Right renal pelvis (tissue), 4 donors: ENCODE data around the gene RDH12. TPM values are rescaled to one million over a fixed set of nuclear protein-coding genes. Genes with fewer than 3 reads are reported as not detected.
"Not testable (repeated sequence)": the region's sequence is repeated elsewhere in the genome, so short reads cannot be mapped to it uniquely, and the experiment has no call there.

Experiments
- DNase-seq, 4 donors: peaks; one replicate each; pipeline ENCODE4 v3.0.0-alpha.2; 2013; ENCODE audit warnings: low read depth in 4 of 4, low spot score in 3 of 4, missing footprints in 1 of 4
- polyA plus RNA-seq, 4 donors: library from polyadenylated mRNA; unstranded; fragments of 120-200 nt; gene quantifications; one replicate each; pipeline ENCODE4 v1.2.1, GENCODE V29; 2013; ENCODE audit not compliant: insufficient read length in 4 of 4

Gene RDH12
- polyA plus RNA-seq: 1 to 10 TPM in 1 of 4 donors, under 1 TPM in 3; 0.43 to 1.2 (median 0.66) TPM

- DNase-seq: not testable (repeated sequence)
Measured at GRCh38 chr14:67701492-67701891, at the start of gene RDH12. RDH12 (plus strand) TSS chr14:67701886; CDS start chr14:67722643, 20,757 bp downstream.

- DNase-seq: no peak
Measured at GRCh38 chr14:67652189-67652588, 49.5 kb upstream of the RDH12 start.

GRCh38 chr14:67653651-67654280 lies 47.9 kb upstream of the RDH12 start:
- DNase-seq: no peak

GRCh38 chr14:67663633-67664032 lies 38.1 kb upstream of the RDH12 start:
- no peak for DNase-seq

DNA sequence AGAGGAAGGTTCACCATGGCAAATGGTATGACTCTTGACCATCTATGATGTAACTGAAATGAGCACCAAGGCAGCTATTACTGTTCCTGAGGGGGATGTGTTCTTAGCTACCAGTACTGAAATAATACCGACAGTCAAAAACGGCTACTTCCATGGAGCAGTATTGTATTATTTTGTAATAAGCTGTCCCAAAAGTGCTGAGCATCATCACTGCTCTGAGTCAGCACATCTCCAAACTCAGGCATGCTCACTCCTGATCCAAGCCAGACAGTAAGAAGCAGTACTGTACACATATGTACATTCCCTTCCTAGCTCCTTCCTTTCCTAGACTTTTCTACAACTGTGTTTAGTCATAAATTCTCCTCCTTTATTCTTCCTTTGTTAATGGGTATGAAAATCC lies 35.8 kb upstream of the RDH12 start:
- DNase-seq: no peak

- peak in 3 of 4 donors; percentile 17 to 29 (median 23) for DNase-seq
Measured at GRCh38 chr14:67666750-67667449, 34.8 kb upstream of the RDH12 start.

DNA sequence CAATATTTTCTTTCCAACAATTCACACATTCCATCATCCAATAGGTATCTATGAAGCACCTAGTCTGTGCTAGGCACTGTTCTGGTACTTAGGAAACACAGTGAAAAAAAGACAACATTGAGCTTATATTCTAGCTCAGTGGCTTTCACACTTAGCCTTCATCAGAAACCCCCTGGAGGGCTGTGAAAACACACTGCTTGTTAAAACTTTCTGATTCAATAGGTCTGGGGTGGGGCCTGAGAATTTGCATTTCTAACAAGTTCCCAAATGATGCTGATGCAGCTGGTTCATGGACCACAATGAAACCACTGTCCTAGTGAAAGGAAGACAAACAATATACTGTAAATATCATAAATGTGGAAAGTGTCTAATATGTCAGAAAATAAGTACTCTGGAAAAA lies 33.1 kb upstream of the RDH12 start:
- no peak for DNase-seq

DNA sequence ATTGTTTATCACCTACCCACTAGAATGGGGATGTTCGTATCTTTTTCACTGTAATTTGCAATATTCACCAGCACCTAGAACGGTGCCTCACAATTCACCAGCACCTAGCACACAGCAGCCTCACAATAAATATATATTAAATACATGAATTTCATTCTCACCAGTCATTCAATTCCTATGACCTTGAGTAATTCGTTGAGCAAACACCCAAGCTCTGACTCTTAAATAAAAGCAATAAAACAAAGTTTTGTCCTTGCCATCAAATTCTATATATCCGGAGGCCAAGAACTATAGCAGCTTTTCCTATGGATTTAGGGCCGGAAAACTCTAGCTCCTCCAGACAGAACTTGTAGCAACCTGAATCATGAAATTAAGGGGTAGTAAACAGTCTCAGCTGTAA lies 28.2 kb upstream of the RDH12 start:
- DNase-seq: no peak

DNA sequence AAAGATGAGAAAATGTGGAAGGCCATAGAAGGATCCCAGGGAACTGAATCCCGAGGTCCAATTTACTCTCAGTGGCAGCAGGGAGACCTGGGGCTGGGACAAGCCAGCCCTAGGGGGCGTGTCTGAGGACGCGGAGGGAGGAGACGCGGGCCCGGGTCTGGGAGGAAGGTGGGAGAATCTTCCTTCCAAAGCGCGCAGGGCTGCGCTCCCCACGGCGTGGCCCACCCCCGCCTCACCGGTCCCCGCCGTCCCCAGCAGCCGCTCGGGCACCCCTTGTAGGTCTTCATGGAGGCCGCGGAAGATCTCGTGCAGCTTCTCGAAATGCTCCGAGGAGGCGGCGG lies 27.6 kb upstream of the RDH12 start:
- peak; percentile 51 to 63 (median 56) for DNase-seq

GRCh38 chr14:67674480-67675218 lies 27.0 kb upstream of the RDH12 start, which contains the start of gene VTI1B:
VTI1B (minus strand) TSS chr14:67674632; CDS start chr14:67674489, 143 bp downstream.
- peak; percentile 69 to 89 (median 72) for DNase-seq

- no peak for DNase-seq
Measured at GRCh38 chr14:67675219-67675582, 26.5 kb upstream of the RDH12 start.

DNA sequence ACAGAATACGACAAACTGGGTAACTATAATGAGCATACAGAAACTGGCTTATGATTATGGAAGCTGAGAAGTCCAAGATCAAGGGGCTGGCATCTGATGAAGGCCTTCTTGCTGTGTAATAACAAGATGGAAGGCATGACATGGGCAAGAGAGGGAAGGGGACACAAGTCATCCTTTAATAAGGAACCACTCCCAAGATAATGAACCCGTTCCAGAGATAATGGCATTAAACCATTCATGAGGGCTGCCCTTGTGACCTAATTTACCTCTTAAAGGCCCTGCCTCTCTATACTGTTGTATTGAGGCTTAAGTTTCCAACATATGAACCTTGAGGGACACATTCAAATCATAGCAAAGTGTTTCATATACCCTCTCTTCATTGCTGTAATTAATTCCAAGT lies 22.7 kb upstream of the RDH12 start:
- DNase-seq: no peak

DNA sequence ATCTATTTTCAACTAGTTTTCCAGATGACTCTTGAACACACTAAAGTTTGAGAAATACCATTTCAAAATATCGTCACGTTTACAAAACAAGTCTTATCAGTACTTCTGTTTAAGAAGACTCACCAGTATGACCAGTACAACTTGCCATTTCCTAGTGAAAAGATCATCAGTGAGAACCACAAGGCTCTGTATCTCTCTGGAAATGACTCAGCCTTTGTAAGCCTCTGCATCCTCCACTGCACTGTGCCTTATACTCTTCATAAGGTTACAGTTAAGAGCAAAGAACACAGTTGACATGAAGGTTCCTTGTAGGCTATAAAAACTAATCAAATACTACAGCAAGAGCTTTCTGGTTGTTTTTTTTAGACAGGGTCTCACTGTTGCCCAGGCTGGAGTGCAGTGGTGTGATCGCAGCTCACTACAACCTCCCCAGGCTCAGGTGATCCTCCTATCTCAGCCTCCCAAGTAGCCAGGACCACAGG lies 21.5 kb upstream of the RDH12 start:
- no peak for DNase-seq

DNA sequence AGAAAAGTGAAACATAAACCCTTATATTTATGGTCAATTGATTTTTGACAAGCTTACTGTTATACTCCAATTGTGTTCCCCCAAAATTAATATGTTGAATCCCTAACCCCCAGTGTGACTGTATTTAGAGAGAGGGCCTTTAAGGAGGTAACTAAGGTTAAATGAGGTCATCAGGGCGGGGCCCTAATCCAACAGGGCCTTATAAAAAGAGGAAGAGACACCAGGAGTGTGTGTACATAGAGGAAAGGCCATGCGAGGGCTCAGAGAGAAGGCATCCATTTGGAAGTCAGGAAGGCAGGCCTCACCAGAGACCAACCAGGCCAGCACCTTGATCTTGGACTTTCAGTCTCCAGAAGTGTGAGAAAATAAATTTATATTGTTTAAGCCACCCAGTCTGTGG lies 20.7 kb upstream of the RDH12 start:
- no peak for DNase-seq

DNA sequence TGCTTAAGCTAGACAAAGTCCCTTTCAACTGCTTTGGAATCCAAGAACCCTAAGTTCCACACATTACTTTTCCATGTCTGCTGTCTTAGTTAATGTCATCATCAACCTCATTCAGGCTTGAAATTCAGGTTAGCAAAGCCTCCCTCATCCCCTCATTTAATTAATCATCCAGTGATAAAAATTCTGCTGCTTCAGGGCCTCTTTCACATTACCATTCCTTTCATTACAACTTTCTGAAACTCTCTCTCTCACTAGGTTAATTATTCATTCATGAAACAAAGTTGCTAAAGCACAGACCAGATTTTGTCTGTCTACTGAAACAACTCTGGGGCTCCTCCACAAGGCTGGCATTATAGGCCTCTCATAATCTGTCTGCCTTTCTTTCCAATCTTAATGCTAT lies 17.8 kb upstream of the RDH12 start:
- no peak for DNase-seq

DNA sequence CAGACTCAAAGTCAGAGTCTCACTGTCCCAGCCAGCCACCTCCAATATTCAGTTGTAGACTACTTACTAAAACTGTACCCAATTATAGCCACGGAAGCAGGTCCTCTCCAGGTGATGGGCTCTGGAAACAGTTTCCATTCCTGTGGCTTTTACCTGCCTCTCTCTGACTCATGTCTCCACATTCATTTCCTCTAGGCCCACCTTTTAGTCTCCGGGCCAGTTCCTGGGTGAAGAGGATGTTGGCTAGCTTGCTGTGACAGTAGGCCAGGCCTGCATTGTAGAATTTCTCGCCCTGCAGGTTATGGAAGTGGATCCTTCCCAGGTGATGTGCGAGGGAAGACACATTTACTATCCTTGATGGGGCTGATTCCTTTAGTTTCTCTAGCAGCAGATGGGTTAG lies 11.7 kb upstream of the RDH12 start:
- DNase-seq: no peak

DNA sequence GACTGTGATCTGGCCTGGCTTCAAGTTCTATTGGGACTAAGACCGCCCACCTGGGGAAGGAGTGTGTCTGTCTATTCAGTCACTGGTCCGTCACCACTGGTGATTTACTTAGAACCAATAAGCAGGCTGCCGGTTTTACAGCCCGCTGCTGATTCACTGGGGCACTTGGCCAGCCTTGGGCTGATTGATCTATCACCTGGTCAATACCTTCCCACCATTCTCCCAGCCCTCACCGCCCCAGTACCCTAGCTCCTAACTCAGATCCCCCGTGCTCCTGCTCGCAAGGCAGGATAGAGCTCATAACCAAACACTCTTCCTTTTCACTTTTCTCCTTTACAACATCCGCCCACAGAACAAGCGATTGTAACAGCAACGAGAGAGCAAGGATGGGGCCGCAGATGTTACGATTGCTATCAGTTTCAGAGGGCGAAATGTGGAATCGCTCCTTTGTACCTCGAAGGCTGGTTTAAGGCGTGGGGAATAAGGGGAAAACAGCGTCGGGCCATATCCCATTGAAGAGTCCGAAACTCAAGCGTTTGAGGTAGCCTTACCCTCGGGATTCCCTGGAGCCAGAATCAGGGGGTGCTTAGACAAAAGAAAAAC lies 6.8 kb upstream of the RDH12 start:
- DNase-seq: peak; percentile 41 to 54 (median 48)

GRCh38 chr14:67695394-67695949 lies 6.2 kb upstream of the RDH12 start, which contains the start of gene RDH11:
RDH11 (minus strand) TSS chr14:67695764; CDS start chr14:67695703, 61 bp downstream.
- DNase-seq: peak; percentile 73 to 87 (median 80)

DNA sequence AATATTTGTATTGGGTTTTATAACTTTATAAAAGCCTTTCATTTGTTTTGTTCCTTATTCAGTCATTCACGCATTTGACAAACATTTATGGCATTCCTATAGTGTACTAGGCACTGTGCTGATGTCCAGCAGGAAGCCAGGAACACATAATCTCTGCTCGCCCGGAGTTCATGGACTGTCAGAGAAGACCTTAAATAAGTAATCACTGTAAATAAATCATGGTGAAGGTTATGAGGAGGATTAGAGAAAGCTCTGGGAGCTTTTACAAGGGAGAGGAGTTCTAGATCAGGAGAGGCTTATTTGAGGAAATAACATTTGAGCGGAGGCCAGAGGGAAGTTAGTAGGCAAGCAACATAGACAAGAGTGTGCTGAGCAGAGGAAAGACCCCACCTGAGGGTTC lies 4.7 kb upstream of the RDH12 start:
- DNase-seq: no peak

- DNase-seq: no peak
Measured at GRCh38 chr14:67698179-67698578, 3.5 kb upstream of the RDH12 start.

GRCh38 chr14:67703997-67704396 lies 2.3 kb downstream of the RDH12 start:
- DNase-seq: no peak
